EH (cell line): ENCODE results near the gene SPAG16.
"Not testable (repeated sequence)": the region's sequence is repeated elsewhere in the genome, so short reads cannot be mapped to it uniquely, and the experiment has no call there.

Experiments used
- DNase-seq: peaks from one replicate; pipeline ENCODE4 v3.0.0-alpha.2; 2015; ENCODE audit warnings: low read depth

Gene SPAG16

DNA sequence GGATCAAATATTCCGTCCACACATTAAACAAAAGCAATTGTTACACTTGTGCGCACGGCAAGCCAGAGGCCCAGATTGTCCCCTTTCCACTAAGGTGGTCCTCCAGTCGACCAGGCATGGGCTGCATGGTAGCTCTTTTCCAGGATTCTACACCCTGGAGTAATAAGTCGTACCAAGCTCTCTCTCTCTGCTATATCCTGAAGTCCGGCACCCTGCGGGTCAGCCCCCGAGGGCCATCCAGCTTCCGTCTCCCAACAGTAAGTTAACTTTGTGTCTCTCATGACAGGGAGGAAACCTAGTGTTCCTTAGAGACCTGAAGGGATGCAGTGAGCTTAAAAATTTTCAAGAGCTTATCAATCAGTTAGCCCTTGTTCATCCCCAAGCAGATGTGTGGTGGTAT, 126.4 kb downstream of the SPAG16 start:
- DNase-seq: not testable (repeated sequence)

- no peak for DNase-seq
Observed at GRCh38 chr2:213411582-213412289, 127.5 kb downstream of the SPAG16 start.

- no peak for DNase-seq
Observed at GRCh38 chr2:213415093-213415492, 130.8 kb downstream of the SPAG16 start.

DNA sequence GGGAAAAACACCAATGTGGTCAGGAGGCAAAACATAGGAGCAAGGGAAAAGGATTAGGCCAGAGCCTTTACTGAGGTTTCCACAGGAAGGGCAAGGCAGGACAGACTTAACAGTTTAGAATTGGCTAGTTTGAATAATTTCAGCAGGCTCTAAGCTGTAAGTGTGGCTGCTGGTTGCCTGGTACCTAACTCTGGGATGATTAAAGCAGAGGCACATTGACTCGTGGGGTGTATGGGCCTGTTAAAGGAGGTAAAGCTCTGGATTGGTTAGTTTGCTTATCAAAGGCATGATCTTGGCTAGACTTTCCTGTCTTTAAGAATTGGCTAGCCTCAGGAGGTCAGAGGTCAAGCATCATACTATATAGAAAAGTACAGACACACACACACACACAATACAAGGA, 132.6 kb downstream of the SPAG16 start:
- DNase-seq: no peak

- no peak for DNase-seq
Observed at GRCh38 chr2:213419980-213420379, 135.7 kb downstream of the SPAG16 start.

GRCh38 chr2:213420828-213421385, 136.6 kb downstream of the SPAG16 start:
- DNase-seq: no peak

DNA sequence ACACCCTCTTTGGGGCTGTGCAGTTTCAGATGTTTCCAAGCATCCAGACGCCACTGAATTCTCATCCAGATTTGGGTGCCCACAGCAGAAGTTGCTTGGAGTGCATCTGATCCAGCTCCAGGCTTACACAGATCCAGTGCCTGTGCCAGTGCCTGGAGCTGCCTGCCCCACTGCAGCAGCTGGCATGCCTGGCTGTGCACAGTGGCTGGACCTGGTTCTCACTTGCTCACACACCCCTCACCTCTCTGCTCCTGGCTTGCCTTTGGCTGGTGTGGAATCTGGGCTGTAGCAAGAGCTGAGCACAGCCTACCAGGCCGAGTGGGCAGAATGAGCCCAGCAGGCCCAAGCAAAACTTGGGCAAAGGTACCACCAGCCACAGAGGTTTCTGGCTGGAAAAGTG, 137.9 kb downstream of the SPAG16 start:
- DNase-seq: no peak

GRCh38 chr2:213425618-213426017, 141.4 kb downstream of the SPAG16 start:
- DNase-seq: no peak

GRCh38 chr2:213429516-213429915, 145.3 kb downstream of the SPAG16 start:
- peak; percentile 22 for DNase-seq

DNA sequence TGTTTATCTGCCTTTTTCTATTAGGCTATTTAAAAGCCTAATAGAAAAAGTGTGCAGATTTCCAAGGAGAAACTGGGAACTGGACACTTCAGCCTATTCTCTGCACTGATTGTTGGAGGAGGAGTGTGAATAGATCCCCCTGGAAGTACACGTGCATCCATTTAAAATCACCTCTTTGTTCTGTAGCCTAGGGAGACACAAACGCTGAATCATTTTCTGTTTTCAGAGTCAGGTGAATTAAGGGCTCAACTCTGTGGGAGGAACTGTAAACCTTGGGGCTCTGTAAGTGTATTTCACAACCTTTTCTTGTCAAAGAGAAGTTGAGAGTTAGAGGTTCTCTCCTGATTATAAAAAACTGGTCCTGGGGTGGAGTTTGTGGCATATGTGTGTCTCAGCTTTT, 159.7 kb downstream of the SPAG16 start:
- DNase-seq: no peak

- DNase-seq: no peak
Observed at GRCh38 chr2:213451542-213452239, 167.4 kb downstream of the SPAG16 start.

GRCh38 chr2:213455316-213456008, 171.2 kb downstream of the SPAG16 start:
- DNase-seq: no peak

DNA sequence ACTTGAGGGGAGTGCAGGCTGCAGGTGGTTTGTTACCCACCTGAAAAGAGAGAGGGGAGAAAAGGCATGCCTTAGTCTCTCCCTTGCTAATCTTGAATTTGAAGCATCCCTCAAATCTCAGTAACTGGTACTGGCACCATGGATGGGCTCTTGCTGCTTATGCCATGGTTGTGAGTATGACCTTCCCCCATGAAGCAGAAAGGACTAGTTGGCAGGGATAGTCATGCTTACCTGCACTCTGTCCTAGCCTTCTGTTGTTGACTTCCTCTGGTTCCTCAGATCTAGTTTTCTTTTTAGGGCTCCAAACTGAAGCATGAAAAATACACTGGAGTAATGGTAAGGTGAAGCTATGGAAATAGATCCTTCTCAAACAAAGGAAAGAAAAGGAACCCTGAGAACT, 191.2 kb downstream of the SPAG16 start:
- no peak for DNase-seq

GRCh38 chr2:213476641-213477040, 192.4 kb downstream of the SPAG16 start:
- DNase-seq: peak; percentile 39

- DNase-seq: no peak
Observed at GRCh38 chr2:213490087-213490486, 205.8 kb downstream of the SPAG16 start.

DNA sequence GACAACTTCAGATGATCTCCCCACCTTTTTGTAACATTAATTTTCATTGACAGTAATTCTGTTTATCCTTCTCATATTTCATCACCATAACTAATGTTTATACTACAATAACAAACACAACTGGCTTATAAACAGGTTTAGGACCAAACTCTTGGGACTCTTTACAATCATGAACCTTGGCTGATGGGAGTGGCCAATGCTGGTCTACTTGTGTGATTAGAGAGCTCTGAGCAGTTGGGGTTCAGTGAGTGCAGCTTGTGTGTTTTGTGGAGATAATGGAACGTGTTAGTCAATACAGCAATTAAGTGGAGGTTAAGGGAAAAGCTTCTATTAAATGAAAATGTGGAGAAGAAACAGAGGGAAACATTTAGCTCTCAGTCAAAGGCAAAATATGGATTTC, 207.1 kb downstream of the SPAG16 start:
- DNase-seq: no peak

- no peak for DNase-seq
Observed at GRCh38 chr2:213496226-213496625, 212.0 kb downstream of the SPAG16 start.

GRCh38 chr2:213500881-213501280, 216.6 kb downstream of the SPAG16 start:
- no peak for DNase-seq

GRCh38 chr2:213524164-213524563, 239.9 kb downstream of the SPAG16 start:
- DNase-seq: no peak

GRCh38 chr2:213537579-213537978, 253.3 kb downstream of the SPAG16 start:
- no peak for DNase-seq

DNA sequence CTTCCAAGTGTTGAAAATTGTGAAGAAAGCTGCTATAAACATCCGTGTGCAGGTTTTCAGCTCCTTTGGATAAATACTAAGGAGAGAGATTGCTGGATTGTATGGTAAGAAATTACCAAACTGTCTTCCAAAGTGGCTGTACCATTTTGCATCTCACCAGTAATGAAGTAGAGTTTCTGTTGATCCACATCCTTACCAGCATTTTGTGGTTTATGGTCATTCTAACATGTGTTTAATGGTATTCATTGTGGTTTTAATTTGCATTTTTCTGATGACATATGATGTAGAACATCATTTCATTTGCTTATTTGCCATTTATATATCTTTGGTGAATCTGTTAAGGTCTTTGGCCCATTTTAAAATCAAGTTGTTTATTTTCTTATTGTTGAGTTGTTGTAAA, 260.7 kb downstream of the SPAG16 start:
- no peak for DNase-seq

GRCh38 chr2:213545481-213545880, 261.2 kb downstream of the SPAG16 start:
- DNase-seq: no peak

- no peak for DNase-seq
Observed at GRCh38 chr2:213545964-213546475, 261.8 kb downstream of the SPAG16 start.
